NCI-H187 (cell line): ENCODE data around the gene PCNX2.

Experiments used
- DNase-seq, 2 experiments: peaks; one replicate each; lab custom pipeline; 2025; lab: John Stamatoyannopoulos, UW

Gene PCNX2

GRCh38 chr1:232984577-232985425 is 310.7 kb downstream of the PCNX2 start:
- no peak for DNase-seq

- no peak for DNase-seq
These were observed 311.5 kb downstream of the PCNX2 start for GRCh38 chr1:232983817-232984567.

- no peak for DNase-seq
These were observed 312.1 kb downstream of the PCNX2 start for GRCh38 chr1:232983375-232983774.

- DNase-seq: no peak
These were observed 313.1 kb downstream of the PCNX2 start for GRCh38 chr1:232982238-232982944.

GRCh38 chr1:232980986-232981560 is 314.5 kb downstream of the PCNX2 start:
- no peak for DNase-seq

GRCh38 chr1:232980355-232980978 is 315.1 kb downstream of the PCNX2 start:
- no peak for DNase-seq

- DNase-seq: no peak
These were observed 316.0 kb downstream of the PCNX2 start for GRCh38 chr1:232979558-232979957.

GRCh38 chr1:232978815-232979214 is 316.7 kb downstream of the PCNX2 start:
- DNase-seq: no peak

- DNase-seq: no peak
These were observed 317.4 kb downstream of the PCNX2 start for GRCh38 chr1:232978091-232978634.

GRCh38 chr1:232974971-232975370 is 320.6 kb downstream of the PCNX2 start:
- DNase-seq: no peak

GRCh38 chr1:232973652-232974611 is 321.6 kb downstream of the PCNX2 start:
- no peak for DNase-seq

- DNase-seq: no peak
These were observed 325.0 kb downstream of the PCNX2 start for GRCh38 chr1:232970508-232970907.

- DNase-seq: no peak
These were observed 325.7 kb downstream of the PCNX2 start for GRCh38 chr1:232969799-232970198.

- DNase-seq: no peak
These were observed 326.6 kb downstream of the PCNX2 start for GRCh38 chr1:232968965-232969364.

- no peak for DNase-seq
These were observed 327.1 kb downstream of the PCNX2 start for GRCh38 chr1:232968391-232968790.

- DNase-seq: no peak
These were observed 328.9 kb downstream of the PCNX2 start for GRCh38 chr1:232966663-232967062.

- no peak for DNase-seq
These were observed 329.7 kb downstream of the PCNX2 start for GRCh38 chr1:232965912-232966217.

GRCh38 chr1:232965124-232965911 is 330.2 kb downstream of the PCNX2 start:
- DNase-seq: no peak

GRCh38 chr1:232964601-232965000 is 330.9 kb downstream of the PCNX2 start:
- DNase-seq: no peak
